ENCODE results near the gene MTARC1.

DNA sequence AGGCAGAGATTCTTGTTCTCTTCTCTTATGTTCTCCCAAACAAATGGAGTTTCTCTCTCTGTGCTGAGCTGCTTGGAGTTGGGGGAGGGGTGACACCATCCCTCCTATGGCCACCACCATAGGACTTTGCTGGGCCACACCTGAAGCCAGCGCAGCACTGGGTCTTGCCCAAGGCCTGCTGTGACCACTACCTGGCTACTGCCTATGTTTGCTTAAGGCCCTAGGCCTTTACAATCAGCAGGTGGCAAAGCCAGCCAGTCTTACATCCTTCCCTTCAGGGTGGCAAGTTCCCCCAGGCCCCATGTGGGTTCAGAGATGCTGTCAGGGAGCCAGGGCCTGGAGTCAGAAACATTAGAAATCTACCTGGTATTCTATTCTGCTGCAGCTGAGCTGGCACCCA, 44.9 kb upstream of the MTARC1 start:
- TF ChIP-seq SP1 (IDR thresholded peaks at IDR 0.05), result no peak
- no peak for TF ChIP-seq BHLHE40 (IDR thresholded peaks at IDR 0.05; ENCODE audit: borderline replicate concordance)
- TF ChIP-seq ELF4 (IDR thresholded peaks at IDR 0.05), result no peak
- TF ChIP-seq SUZ12 (IDR thresholded peaks at IDR 0.05), result no peak
- no peak for TF ChIP-seq FOXA1 (IDR thresholded peaks at IDR 0.05)
- TF ChIP-seq ARNT (IDR thresholded peaks at IDR 0.05), result no peak
- TF ChIP-seq HDGF (IDR thresholded peaks at IDR 0.05; ENCODE audit: borderline replicate concordance), result no peak
- no peak for TF ChIP-seq FOXM1 (IDR thresholded peaks at IDR 0.05; ENCODE audit: borderline replicate concordance)
- TF ChIP-seq ZNF384 (IDR thresholded peaks at IDR 0.05), result no peak
- no peak for TF ChIP-seq L3MBTL2 (conservative IDR thresholded peaks at IDR 0.05)

All from HEK293T (cell line).